ENCODE data around the gene MINDY4. TPM values are rescaled to one million over a fixed set of nuclear protein-coding genes. Genes with fewer than 3 reads are reported as not detected.

Gene MINDY4
- total and polyA plus RNA-seq, 10 of the 15 experiments (the other 5 are each of a cell fraction or from before 2014, with no cell fraction given), result 0.10 to 0.90 (median 0.40) TPM

DNA sequence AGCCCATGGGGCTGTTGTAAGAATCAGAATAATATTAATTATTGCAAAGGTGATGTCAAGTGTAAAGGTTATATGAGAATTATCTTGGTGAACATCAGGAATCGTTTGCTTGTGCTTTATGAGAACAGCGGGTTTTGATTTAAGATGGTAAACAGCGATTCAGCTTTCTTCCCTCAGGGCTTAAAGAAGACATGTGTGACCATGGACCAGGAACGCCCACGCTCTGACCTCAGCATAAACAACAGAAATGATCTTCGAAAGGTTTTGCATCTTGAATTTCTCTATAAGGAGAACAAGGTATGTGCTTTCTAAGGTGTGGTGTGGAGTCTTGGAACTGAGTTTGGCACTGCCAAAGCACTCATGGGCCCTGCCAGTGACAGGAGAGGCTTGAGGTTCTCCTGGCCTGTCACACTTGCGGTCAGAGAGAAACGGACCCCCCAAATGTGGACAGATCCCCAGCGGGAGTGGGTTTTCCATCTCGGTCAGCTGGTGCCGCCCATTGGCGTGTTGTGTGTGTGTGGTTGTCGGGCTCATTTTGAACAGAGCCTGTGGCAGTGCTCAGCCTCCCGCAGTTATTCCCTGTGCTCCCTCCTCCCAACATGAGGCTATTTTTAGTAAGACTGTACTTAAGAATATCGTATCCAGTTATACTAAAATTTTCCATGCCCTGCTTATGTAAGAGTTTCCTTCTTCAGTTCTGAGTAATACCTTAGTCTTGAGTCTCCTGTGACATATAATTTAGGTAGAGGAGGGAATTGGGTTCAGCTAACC, 7.2 kb downstream of the MINDY4 start:
- CTCF ChIA-PET, result no interaction called here
- no peak for FAIRE-seq
- in situ Hi-C loops (cut with MboI), result no loop called here
- no peak for TF ChIP-seq FOXK2 (IDR thresholded peaks at IDR 0.05)
- TF ChIP-seq NR2C2 (IDR thresholded peaks at IDR 0.05; ENCODE audit: borderline replicate concordance, control insufficient read depth, insufficient read length, low read depth), result no peak
- no peak for TF ChIP-seq NR2C1 (IDR thresholded peaks at IDR 0.05)
- TF ChIP-seq STAT3 (IDR thresholded peaks at IDR 0.05; ENCODE audit: low read depth, low read length), result no peak
- TF ChIP-seq, protein P1, sequence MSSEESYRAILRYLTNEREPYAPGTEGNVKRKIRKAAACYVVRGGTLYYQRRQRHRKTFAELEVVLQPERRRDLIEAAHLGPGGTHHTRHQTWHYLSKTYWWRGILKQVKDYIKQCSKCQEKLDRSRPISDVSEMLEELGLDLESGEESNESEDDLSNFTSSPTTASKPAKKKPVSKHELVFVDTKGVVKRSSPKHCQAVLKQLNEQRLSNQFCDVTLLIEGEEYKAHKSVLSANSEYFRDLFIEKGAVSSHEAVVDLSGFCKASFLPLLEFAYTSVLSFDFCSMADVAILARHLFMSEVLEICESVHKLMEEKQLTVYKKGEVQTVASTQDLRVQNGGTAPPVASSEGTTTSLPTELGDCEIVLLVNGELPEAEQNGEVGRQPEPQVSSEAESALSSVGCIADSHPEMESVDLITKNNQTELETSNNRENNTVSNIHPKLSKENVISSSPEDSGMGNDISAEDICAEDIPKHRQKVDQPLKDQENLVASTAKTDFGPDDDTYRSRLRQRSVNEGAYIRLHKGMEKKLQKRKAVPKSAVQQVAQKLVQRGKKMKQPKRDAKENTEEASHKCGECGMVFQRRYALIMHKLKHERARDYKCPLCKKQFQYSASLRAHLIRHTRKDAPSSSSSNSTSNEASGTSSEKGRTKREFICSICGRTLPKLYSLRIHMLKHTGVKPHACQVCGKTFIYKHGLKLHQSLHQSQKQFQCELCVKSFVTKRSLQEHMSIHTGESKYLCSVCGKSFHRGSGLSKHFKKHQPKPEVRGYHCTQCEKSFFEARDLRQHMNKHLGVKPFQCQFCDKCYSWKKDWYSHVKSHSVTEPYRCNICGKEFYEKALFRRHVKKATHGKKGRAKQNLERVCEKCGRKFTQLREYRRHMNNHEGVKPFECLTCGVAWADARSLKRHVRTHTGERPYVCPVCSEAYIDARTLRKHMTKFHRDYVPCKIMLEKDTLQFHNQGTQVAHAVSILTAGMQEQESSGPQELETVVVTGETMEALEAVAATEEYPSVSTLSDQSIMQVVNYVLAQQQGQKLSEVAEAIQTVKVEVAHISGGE (CRISPR knock-in tag; IDR thresholded peaks at IDR 0.05), result no peak
- no peak for TF ChIP-seq ATF7 (IDR thresholded peaks at IDR 0.05; ENCODE audit: low read depth)
- TF ChIP-seq, protein P2, sequence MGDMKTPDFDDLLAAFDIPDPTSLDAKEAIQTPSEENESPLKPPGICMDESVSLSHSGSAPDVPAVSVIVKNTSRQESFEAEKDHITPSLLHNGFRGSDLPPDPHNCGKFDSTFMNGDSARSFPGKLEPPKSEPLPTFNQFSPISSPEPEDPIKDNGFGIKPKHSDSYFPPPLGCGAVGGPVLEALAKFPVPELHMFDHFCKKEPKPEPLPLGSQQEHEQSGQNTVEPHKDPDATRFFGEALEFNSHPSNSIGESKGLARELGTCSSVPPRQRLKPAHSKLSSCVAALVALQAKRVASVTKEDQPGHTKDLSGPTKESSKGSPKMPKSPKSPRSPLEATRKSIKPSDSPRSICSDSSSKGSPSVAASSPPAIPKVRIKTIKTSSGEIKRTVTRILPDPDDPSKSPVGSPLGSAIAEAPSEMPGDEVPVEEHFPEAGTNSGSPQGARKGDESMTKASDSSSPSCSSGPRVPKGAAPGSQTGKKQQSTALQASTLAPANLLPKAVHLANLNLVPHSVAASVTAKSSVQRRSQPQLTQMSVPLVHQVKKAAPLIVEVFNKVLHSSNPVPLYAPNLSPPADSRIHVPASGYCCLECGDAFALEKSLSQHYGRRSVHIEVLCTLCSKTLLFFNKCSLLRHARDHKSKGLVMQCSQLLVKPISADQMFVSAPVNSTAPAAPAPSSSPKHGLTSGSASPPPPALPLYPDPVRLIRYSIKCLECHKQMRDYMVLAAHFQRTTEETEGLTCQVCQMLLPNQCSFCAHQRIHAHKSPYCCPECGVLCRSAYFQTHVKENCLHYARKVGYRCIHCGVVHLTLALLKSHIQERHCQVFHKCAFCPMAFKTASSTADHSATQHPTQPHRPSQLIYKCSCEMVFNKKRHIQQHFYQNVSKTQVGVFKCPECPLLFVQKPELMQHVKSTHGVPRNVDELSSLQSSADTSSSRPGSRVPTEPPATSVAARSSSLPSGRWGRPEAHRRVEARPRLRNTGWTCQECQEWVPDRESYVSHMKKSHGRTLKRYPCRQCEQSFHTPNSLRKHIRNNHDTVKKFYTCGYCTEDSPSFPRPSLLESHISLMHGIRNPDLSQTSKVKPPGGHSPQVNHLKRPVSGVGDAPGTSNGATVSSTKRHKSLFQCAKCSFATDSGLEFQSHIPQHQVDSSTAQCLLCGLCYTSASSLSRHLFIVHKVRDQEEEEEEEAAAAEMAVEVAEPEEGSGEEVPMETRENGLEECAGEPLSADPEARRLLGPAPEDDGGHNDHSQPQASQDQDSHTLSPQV (IDR thresholded peaks at IDR 0.05), result no peak
- TF ChIP-seq FOS (IDR thresholded peaks at IDR 0.05; ENCODE audit: borderline replicate concordance, extremely low read depth, insufficient read length), result no peak
- no peak for TF ChIP-seq SREBF2 (IDR thresholded peaks at IDR 0.05; ENCODE audit: low read length)
- TF ChIP-seq, protein P3, sequence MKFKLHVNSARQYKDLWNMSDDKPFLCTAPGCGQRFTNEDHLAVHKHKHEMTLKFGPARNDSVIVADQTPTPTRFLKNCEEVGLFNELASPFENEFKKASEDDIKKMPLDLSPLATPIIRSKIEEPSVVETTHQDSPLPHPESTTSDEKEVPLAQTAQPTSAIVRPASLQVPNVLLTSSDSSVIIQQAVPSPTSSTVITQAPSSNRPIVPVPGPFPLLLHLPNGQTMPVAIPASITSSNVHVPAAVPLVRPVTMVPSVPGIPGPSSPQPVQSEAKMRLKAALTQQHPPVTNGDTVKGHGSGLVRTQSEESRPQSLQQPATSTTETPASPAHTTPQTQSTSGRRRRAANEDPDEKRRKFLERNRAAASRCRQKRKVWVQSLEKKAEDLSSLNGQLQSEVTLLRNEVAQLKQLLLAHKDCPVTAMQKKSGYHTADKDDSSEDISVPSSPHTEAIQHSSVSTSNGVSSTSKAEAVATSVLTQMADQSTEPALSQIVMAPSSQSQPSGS (IDR thresholded peaks at IDR 0.05; ENCODE audit: low read length), result no peak
- no peak for TF ChIP-seq NFYA (IDR thresholded peaks at IDR 0.05; ENCODE audit: borderline replicate concordance, low read depth, low read length)
- TF ChIP-seq, protein P4, sequence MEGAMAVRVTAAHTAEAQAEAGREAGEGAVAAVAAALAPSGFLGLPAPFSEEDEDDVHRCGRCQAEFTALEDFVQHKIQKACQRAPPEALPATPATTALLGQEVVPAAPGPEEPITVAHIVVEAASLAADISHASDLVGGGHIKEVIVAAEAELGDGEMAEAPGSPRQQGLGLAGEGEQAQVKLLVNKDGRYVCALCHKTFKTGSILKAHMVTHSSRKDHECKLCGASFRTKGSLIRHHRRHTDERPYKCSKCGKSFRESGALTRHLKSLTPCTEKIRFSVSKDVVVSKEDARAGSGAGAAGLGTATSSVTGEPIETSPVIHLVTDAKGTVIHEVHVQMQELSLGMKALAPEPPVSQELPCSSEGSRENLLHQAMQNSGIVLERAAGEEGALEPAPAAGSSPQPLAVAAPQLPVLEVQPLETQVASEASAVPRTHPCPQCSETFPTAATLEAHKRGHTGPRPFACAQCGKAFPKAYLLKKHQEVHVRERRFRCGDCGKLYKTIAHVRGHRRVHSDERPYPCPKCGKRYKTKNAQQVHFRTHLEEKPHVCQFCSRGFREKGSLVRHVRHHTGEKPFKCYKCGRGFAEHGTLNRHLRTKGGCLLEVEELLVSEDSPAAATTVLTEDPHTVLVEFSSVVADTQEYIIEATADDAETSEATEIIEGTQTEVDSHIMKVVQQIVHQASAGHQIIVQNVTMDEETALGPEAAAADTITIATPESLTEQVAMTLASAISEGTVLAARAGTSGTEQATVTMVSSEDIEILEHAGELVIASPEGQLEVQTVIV (IDR thresholded peaks at IDR 0.05; ENCODE audit: borderline replicate concordance, partially characterized antibody), result no peak

More for the DNA sequence above, 7.2 kb downstream of the MINDY4 start:
- ChIA-PET POLR2A (interaction anchor here (0.8 kb wide), 1 partner anchor 17 kb away, joined by 3 read pairs; no protein-coding TSS in a partner anchor), RAD21 (ENCODE audit: unreplicated experiment) (no interaction called here), SMC1A (ENCODE audit: uncharacterized antibody, unreplicated experiment) (no interaction called here)
- no peak overlapping the region for H3K4me3 ChIP-seq
- H3K9me3 ChIP-seq (replicated peaks; ENCODE audit: control insufficient read depth, insufficient read depth, low read length), result no peaks in the 10 kb centered on the region
- intact Hi-C loops (cut with micrococcal nuclease; ENCODE audit: unreplicated experiment), result no loop called here
- H3K4me1 ChIP-seq (ENCODE audit: control insufficient read depth, insufficient read depth, low read length), result no peaks in the 10 kb centered on the region
- no peak overlapping the region for H3K9ac ChIP-seq (ENCODE audit: control insufficient read depth, insufficient read depth, low read length)
- no peak for ATAC-seq
- H3K27ac ChIP-seq (ENCODE audit: control insufficient read depth, insufficient read depth), result no peak overlapping the region
- H3K4me2 ChIP-seq (ENCODE audit: control insufficient read depth, insufficient read depth), result no peak overlapping the region
- H2AFZ ChIP-seq (ENCODE audit: control insufficient read depth, low read depth, low read length), result no peak overlapping the region
- no peaks in the 10 kb centered on the region for H3K79me2 ChIP-seq (ENCODE audit: control insufficient read depth, insufficient read depth, low read length)
- no TSS peak for BruUV-seq (replicated peaks)
- no peaks in the 10 kb centered on the region for H4K20me1 ChIP-seq (ENCODE audit: control insufficient read depth, insufficient read depth)
- no peaks in the 10 kb centered on the region; a peak in 1 of 4 replicates for H3K36me3 ChIP-seq (ENCODE audit: control insufficient read depth in 2 of 2, insufficient read depth in 2 of 2, low read length in 1 of 2)
- 85% methylated on average over 15 of the region's 15 CpGs for WGBS (ENCODE audit: insufficient coverage, insufficient replicate concordance, low lambda C conversion rate, missing lambda C conversion rate)
- no peak for DNase-seq (ENCODE audit: low read depth, low spot score)
- H3K27me3 ChIP-seq (replicated peaks in 1 of 2; ENCODE audit: control insufficient read depth in 2 of 2, insufficient read depth in 2 of 2, low read length in 1 of 2), result no peaks in the 10 kb centered on the region
